HepG2 (cell line): ENCODE measurements around the gene EIF6. TPM values are rescaled to one million over a fixed set of nuclear protein-coding genes. Genes with fewer than 3 reads are reported as not detected.

ENCODE experiments used
- AGO2 ChIP-seq: fragments of 200-400 bp; formaldehyde crosslinking; optimal IDR thresholded peaks from 2 replicates; pipeline ENCODE3; 2017; ENCODE audit warnings: mild to moderate bottlenecking, low read depth, low read length, moderate library complexity
- AHR ChIP-seq: IDR thresholded peaks from 2 replicates; pipeline ENCODE4 v1.6.1; 2018; ENCODE audit warnings: missing genetic modification reagents, missing compliant biosample characterization
- FOXM1 ChIP-seq: sonication (generic); formaldehyde crosslinking; IDR thresholded peaks from 2 replicates; pipeline ENCODE4 v1.5.0; 2020; ENCODE audit warnings: missing genetic modification reagents
- ISL2 ChIP-seq: sonication (generic); formaldehyde crosslinking; IDR thresholded peaks from 2 replicates; pipeline ENCODE4 v1.5.0; 2020; ENCODE audit warnings: missing genetic modification reagents
- RFX1 ChIP-seq: fragments of 450-650 bp; IDR thresholded peaks from 2 replicates; pipeline ENCODE4 v1.6.1; 2017
- ZIK1 ChIP-seq: sonication (generic); formaldehyde crosslinking; IDR thresholded peaks from 2 replicates; pipeline ENCODE4 v1.5.0; 2020; ENCODE audit warnings: mild to moderate bottlenecking, low read depth, missing genetic modification reagents, borderline replicate concordance
- ZNF350 ChIP-seq: sonication (generic); formaldehyde crosslinking; IDR thresholded peaks from 2 replicates; pipeline ENCODE4 v1.4.0; 2020; ENCODE audit warnings: mild to moderate bottlenecking, low read depth, missing genetic modification reagents, borderline replicate concordance
- ZNF724P ChIP-seq: sonication (generic); formaldehyde crosslinking; IDR thresholded peaks from 2 replicates; pipeline ENCODE4 v1.8.0; 2022; ENCODE audit warnings: missing genetic modification reagents, borderline replicate concordance
- polyA plus RNA-seq, 8 experiments: library from polyadenylated mRNA; depleted of rRNA in 3 of 8; stranded (reverse) in 7 of 8; unstranded in 1 of 8; fragments of >200 nt; fragmentation: Illumina TruSeq in 4 of 8; extraction: Trizol in 4 of 8; gene quantifications; 2 replicates each; pipeline versions ENCODE4 v1.2.1 to v1.2.3, GENCODE V29; 2011 to 2016; ENCODE audit warnings: low read depth in 4 of 8, missing spikeins in 1 of 8, mixed read lengths in 1 of 8; ENCODE audit not compliant: insufficient read depth in 1 of 8
- total RNA-seq, 5 experiments: library from RNA; depleted of rRNA; stranded (reverse); fragments of >200 nt; fragmentation: Illumina TruSeq; extraction: Trizol; gene quantifications; 2 replicates each; pipeline ENCODE4 v1.2.3, GENCODE V29; 2016; ENCODE audit warnings: low read depth in 1 of 5
- TF ChIP-seq, protein P1 (sequence below): sonication (generic); formaldehyde crosslinking; IDR thresholded peaks from 2 replicates; pipeline ENCODE4 v1.4.0; 2020; ENCODE audit warnings: low read depth, mild to moderate bottlenecking, missing genetic modification reagents
- TF ChIP-seq, protein P2 (sequence below): sonication (generic); formaldehyde crosslinking; IDR thresholded peaks from 2 replicates; pipeline ENCODE4 v1.9.0; 2021; ENCODE audit warnings: missing genetic modification reagents, borderline replicate concordance
- TF ChIP-seq, protein P3 (sequence below): sonication (generic); formaldehyde crosslinking; IDR thresholded peaks from 2 replicates; pipeline ENCODE4 v1.5.0; 2020; ENCODE audit warnings: mild to moderate bottlenecking, low read depth, missing genetic modification reagents, borderline replicate concordance
- TF ChIP-seq, protein P4 (sequence below): sonication (generic); formaldehyde crosslinking; IDR thresholded peaks from 2 replicates; pipeline ENCODE4 v1.8.1; 2022; ENCODE audit warnings: mild to moderate bottlenecking, missing genetic modification reagents
- TF ChIP-seq, protein P5 (sequence below): sonication (generic); formaldehyde crosslinking; IDR thresholded peaks from 2 replicates; pipeline ENCODE4 v1.4.0; 2020; ENCODE audit warnings: missing genetic modification reagents
- TF ChIP-seq, protein P6 (sequence below): sonication (generic); formaldehyde crosslinking; IDR thresholded peaks from 2 replicates; pipeline ENCODE4 v1.4.0; 2020; ENCODE audit warnings: missing genetic modification reagents, borderline replicate concordance

The EIF6 gene
- total and polyA plus RNA-seq, 2 of the 13 experiments (the other 11 are each of a cell fraction or from before 2014, with no cell fraction given), result 462 to 466 TPM

DNA sequence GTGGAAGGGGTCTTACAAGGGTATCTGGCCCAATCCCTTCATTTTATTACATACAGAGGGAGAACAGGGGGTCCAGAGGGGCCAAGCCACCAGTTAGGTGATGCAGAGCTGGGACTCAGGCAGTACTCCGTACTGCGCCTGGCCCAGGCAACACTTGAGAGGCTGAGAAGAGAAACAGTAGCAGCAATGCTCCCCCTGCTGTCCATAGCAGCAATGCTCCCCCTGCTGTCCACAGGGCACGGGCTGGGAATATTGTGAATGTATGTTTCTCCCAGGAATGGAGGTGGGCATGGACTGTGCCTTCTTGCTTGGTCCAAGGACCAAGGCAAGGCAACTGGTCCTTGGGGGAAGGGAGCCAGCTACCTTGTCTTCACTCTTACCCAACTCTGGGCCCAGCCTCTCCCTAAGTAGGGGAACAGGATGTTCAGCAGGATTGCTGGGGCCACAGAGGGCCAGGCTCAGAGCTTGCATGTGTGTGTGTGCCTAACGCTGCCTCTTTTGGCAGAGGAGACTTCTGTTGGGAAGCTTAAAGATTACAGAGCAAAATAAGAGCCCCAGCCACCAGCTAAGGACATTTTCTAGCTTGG is 22.5 kb upstream of the EIF6 start (continued):
- no peak for TF ChIP-seq AHR (CRISPR knock-in tag)
- TF ChIP-seq ZIK1 (CRISPR knock-in tag), result no peak
- TF ChIP-seq RFX1, result no peak
- TF ChIP-seq AGO2, result no peak
- TF ChIP-seq, protein P1, sequence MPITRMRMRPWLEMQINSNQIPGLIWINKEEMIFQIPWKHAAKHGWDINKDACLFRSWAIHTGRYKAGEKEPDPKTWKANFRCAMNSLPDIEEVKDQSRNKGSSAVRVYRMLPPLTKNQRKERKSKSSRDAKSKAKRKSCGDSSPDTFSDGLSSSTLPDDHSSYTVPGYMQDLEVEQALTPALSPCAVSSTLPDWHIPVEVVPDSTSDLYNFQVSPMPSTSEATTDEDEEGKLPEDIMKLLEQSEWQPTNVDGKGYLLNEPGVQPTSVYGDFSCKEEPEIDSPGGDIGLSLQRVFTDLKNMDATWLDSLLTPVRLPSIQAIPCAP (CRISPR knock-in tag), result no peak
- peak; percentile 22; the same call in 1 of the 2 replicates for TF ChIP-seq ZNF350 (CRISPR knock-in tag)
- no peak for TF ChIP-seq FOXM1 (CRISPR knock-in tag)
- TF ChIP-seq, protein P2, sequence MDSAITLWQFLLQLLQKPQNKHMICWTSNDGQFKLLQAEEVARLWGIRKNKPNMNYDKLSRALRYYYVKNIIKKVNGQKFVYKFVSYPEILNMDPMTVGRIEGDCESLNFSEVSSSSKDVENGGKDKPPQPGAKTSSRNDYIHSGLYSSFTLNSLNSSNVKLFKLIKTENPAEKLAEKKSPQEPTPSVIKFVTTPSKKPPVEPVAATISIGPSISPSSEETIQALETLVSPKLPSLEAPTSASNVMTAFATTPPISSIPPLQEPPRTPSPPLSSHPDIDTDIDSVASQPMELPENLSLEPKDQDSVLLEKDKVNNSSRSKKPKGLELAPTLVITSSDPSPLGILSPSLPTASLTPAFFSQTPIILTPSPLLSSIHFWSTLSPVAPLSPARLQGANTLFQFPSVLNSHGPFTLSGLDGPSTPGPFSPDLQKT (CRISPR knock-in tag), result no peak
- TF ChIP-seq, protein P3, sequence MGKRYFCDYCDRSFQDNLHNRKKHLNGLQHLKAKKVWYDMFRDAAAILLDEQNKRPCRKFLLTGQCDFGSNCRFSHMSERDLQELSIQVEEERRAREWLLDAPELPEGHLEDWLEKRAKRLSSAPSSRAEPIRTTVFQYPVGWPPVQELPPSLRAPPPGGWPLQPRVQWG (CRISPR knock-in tag), result no peak
- TF ChIP-seq ZNF724P (CRISPR knock-in tag), result no peak
- TF ChIP-seq, protein P4, sequence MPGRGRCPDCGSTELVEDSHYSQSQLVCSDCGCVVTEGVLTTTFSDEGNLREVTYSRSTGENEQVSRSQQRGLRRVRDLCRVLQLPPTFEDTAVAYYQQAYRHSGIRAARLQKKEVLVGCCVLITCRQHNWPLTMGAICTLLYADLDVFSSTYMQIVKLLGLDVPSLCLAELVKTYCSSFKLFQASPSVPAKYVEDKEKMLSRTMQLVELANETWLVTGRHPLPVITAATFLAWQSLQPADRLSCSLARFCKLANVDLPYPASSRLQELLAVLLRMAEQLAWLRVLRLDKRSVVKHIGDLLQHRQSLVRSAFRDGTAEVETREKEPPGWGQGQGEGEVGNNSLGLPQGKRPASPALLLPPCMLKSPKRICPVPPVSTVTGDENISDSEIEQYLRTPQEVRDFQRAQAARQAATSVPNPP, result no peak
- TF ChIP-seq, protein P5, sequence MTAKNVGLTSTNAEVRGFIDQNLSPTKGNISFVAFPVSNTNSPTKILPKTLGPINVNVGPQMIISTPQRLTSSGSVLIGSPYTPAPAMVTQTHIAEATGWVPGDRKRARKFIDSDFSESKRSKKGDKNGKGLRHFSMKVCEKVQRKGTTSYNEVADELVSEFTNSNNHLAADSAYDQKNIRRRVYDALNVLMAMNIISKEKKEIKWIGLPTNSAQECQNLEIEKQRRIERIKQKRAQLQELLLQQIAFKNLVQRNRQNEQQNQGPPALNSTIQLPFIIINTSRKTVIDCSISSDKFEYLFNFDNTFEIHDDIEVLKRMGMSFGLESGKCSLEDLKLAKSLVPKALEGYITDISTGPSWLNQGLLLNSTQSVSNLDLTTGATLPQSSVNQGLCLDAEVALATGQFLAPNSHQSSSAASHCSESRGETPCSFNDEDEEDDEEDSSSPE (CRISPR knock-in tag), result no peak
- TF ChIP-seq ISL2 (CRISPR knock-in tag), result no peak
- TF ChIP-seq, protein P6, sequence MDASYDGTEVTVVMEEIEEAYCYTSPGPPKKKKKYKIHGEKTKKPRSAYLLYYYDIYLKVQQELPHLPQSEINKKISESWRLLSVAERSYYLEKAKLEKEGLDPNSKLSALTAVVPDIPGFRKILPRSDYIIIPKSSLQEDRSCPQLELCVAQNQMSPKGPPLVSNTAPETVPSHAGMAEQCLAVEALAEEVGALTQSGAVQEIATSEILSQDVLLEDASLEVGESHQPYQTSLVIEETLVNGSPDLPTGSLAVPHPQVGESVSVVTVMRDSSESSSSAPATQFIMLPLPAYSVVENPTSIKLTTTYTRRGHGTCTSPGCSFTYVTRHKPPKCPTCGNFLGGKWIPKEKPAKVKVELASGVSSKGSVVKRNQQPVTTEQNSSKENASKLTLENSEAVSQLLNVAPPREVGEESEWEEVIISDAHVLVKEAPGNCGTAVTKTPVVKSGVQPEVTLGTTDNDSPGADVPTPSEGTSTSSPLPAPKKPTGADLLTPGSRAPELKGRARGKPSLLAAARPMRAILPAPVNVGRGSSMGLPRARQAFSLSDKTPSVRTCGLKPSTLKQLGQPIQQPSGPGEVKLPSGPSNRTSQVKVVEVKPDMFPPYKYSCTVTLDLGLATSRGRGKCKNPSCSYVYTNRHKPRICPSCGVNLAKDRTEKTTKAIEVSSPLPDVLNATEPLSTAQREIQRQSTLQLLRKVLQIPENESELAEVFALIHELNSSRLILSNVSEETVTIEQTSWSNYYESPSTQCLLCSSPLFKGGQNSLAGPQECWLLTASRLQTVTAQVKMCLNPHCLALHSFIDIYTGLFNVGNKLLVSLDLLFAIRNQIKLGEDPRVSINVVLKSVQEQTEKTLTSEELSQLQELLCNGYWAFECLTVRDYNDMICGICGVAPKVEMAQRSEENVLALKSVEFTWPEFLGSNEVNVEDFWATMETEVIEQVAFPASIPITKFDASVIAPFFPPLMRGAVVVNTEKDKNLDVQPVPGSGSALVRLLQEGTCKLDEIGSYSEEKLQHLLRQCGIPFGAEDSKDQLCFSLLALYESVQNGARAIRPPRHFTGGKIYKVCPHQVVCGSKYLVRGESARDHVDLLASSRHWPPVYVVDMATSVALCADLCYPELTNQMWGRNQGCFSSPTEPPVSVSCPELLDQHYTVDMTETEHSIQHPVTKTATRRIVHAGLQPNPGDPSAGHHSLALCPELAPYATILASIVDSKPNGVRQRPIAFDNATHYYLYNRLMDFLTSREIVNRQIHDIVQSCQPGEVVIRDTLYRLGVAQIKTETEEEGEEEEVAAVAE (CRISPR knock-in tag), result no peak
